Bronchial epithelial cell (primary cell): Measurements from ENCODE around the gene COPG2. TPM values are rescaled to one million over a fixed set of nuclear protein-coding genes. Genes with fewer than 3 reads are reported as not detected.

Experiments used
- DNase-seq: peaks from one replicate; pipeline ENCODE4 v3.0.0-alpha.2; 2010; ENCODE audit warnings: low read depth
- FAIRE-seq: peaks from 2 replicates; lab custom pipeline; 2011; peaks lifted over from hg19 to GRCh38; lab: Jason Lieb, UNC
- H3K27me3 ChIP-seq: 2 replicates; pipeline ENCODE4 v1.5.1; 2011; ENCODE audit warnings: low read length; ENCODE audit not compliant: control insufficient read depth, insufficient read depth
- H3K36me3 ChIP-seq: 2 replicates; pipeline ENCODE4 v1.5.1; 2011; ENCODE audit warnings: low read length; ENCODE audit not compliant: control insufficient read depth, insufficient read depth
- H3K4me3 ChIP-seq: 2 replicates; pipeline ENCODE4 v1.5.1; 2011; ENCODE audit warnings: mild to moderate bottlenecking, low read depth, low read length, control low read depth
- CTCF ChIP-seq: IDR thresholded peaks from 2 replicates; pipeline ENCODE4 v1.5.1; 2011; ENCODE audit warnings: mild to moderate bottlenecking, moderate library complexity, low read length, control low read depth, inconsistent platforms; ENCODE audit not compliant: insufficient read depth, severe bottlenecking
- total RNA-seq: library from RNA; depleted of rRNA; stranded (reverse); fragments of >200 nt; gene quantifications from 2 replicates; pipeline ENCODE4 v1.2.1, GENCODE V29; 2014

COPG2 gene
- total RNA-seq, 1 donor from 2014 or later, result 30.3 TPM

GRCh38 chr7:130632111-130632510 is 36.4 kb downstream of the COPG2 start:
- DNase-seq (peak; percentile 84), FAIRE-seq (no peak)
- H3K27me3 ChIP-seq, result no peaks in the 10 kb centered on the region

GRCh38 chr7:130628901-130629300 is 39.6 kb downstream of the COPG2 start:
- FAIRE-seq, result no peak
- no peak for DNase-seq
- Histone ChIP-seq H3K4me3 (no peak overlapping the region), H3K36me3 (no peaks in the 10 kb centered on the region), H3K27me3 (no peaks in the 10 kb centered on the region)
- TF ChIP-seq CTCF, result no peak

More at GRCh38 chr7:130632111-130632510, 36.4 kb downstream of the COPG2 start:
- Histone ChIP-seq H3K36me3 (no peaks in the 10 kb centered on the region), H3K4me3 (no peak overlapping the region)
- no peak for TF ChIP-seq CTCF

- TF ChIP-seq CTCF, result no peak
- no peak for FAIRE-seq
- Histone ChIP-seq H3K36me3 (no peaks in the 10 kb centered on the region), H3K4me3 (no peak overlapping the region), H3K27me3 (no peaks in the 10 kb centered on the region)
- DNase-seq, result no peak
Observed at GRCh38 chr7:130627775-130628174, 40.8 kb downstream of the COPG2 start.

GRCh38 chr7:130622866-130623265 is 45.7 kb downstream of the COPG2 start:
- no peak for FAIRE-seq
- H3K27me3 ChIP-seq, result no peaks in the 10 kb centered on the region
- H3K36me3 ChIP-seq, result no peaks in the 10 kb centered on the region
- DNase-seq, result no peak
- TF ChIP-seq CTCF, result no peak
- H3K4me3 ChIP-seq, result no peak overlapping the region

GRCh38 chr7:130615583-130615982 is 53.0 kb downstream of the COPG2 start:
- H3K27me3 ChIP-seq, result no peaks in the 10 kb centered on the region
- H3K4me3 ChIP-seq, result no peak overlapping the region
- no peak for TF ChIP-seq CTCF
- FAIRE-seq, result no peak
- H3K36me3 ChIP-seq, result peaks cover 2% of the 10 kb centered on the region
- DNase-seq, result no peak

GRCh38 chr7:130614449-130614848 is 54.1 kb downstream of the COPG2 start:
- TF ChIP-seq CTCF, result no peak
- DNase-seq (peak; percentile 11), FAIRE-seq (no peak)
- H3K36me3 ChIP-seq, result peaks cover 4% of the 10 kb centered on the region
- no peak overlapping the region for H3K4me3 ChIP-seq
- no peaks in the 10 kb centered on the region for H3K27me3 ChIP-seq
